ENCODE results near the gene LCP2.

The LCP2 gene

GRCh38 chr5:170316937-170317336, 19.4 kb upstream of the LCP2 start:
- TF ChIP-seq, protein P1, sequence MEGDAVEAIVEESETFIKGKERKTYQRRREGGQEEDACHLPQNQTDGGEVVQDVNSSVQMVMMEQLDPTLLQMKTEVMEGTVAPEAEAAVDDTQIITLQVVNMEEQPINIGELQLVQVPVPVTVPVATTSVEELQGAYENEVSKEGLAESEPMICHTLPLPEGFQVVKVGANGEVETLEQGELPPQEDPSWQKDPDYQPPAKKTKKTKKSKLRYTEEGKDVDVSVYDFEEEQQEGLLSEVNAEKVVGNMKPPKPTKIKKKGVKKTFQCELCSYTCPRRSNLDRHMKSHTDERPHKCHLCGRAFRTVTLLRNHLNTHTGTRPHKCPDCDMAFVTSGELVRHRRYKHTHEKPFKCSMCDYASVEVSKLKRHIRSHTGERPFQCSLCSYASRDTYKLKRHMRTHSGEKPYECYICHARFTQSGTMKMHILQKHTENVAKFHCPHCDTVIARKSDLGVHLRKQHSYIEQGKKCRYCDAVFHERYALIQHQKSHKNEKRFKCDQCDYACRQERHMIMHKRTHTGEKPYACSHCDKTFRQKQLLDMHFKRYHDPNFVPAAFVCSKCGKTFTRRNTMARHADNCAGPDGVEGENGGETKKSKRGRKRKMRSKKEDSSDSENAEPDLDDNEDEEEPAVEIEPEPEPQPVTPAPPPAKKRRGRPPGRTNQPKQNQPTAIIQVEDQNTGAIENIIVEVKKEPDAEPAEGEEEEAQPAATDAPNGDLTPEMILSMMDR (IDR thresholded peaks at IDR 0.05; ENCODE audit: low read depth, low read length) = no peak
- DNase-seq (ENCODE audit: extremely low read depth, low read depth) = no peak

- TF ChIP-seq, protein P1 (IDR thresholded peaks at IDR 0.05; ENCODE audit: low read depth, low read length) = no peak
- no peak for DNase-seq (ENCODE audit: extremely low read depth, low read depth)
Observed at GRCh38 chr5:170315154-170315553, 17.6 kb upstream of the LCP2 start.

DNA sequence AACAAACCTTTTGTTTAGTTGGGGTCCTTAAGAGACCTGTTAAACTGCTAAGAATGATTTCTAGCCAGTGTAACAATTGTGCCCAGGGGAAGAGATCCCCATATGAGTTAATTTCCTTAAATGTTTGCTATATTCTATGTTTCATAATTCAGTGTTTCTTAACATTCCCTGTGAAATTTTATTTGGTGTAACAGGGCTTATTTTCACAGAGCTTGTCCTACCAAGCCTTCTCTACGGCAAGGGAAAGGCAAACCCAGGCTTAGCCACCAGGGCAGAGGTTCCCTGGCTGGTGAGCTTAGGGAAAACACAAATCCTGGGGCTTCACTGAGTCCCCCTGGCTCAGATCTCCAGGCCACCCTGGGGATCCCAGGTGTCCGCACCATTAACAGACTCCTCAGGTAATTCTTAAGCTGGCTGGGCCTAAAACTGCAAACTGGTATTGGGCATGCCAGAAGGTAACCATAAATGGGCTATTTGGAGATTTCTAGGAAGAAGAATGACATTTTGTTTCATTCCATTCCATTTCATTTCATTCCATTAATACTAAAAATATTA, 17.0 kb upstream of the LCP2 start:
- no peak for DNase-seq (ENCODE audit: extremely low read depth, low read depth)
- TF ChIP-seq, protein P1 (IDR thresholded peaks at IDR 0.05; ENCODE audit: low read depth, low read length) = no peak

GRCh38 chr5:170313816-170314215, 16.2 kb upstream of the LCP2 start:
- DNase-seq (ENCODE audit: extremely low read depth, low read depth) = no peak
- TF ChIP-seq, protein P1 (IDR thresholded peaks at IDR 0.05; ENCODE audit: low read depth, low read length) = no peak

DNA sequence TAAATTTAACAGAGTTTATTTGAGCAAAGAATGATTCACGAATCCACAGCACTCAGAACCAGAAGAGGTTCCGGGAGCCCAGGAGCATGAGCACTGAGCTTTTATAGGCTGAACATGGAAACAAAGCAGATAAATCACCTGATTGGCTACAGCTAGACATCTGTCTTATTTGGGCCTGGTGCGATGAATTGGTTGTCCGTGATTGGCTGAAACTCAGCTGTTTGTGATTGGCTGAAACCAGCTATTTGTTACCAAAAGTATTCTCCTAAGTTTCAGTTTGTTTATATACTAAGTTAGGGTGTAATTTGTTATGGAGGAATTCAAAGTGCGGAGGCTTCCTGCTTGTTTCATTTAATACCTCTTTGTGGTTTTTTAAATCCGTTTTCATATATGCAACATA, 15.8 kb upstream of the LCP2 start:
- DNase-seq (ENCODE audit: extremely low read depth, low read depth) = no peak
- TF ChIP-seq, protein P1 (IDR thresholded peaks at IDR 0.05; ENCODE audit: low read depth, low read length) = no peak

GRCh38 chr5:170312666-170313065, 15.1 kb upstream of the LCP2 start:
- TF ChIP-seq, protein P1 (IDR thresholded peaks at IDR 0.05; ENCODE audit: low read depth, low read length) = no peak
- DNase-seq (ENCODE audit: extremely low read depth, low read depth) = no peak

DNA sequence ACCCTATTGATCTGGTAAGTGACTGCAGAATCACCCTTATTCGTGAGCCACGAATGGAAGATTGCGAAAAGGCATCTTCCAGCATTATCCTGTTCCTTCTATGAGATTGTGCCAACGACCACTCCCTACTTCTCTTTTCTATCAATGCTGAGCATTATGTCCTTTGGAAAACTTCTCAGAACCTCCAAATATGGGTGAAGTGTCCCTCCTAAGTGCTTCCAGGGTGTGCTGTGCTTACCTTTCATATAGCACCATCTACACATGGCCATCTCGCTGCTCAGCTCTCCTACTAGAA, 14.7 kb upstream of the LCP2 start:
- TF ChIP-seq, protein P1 (IDR thresholded peaks at IDR 0.05; ENCODE audit: low read depth, low read length) = no peak
- no peak for DNase-seq (ENCODE audit: extremely low read depth, low read depth)
